HG03565 (cell line): Measurements from ENCODE around the gene LYSET.
A peak's percentile ranks its signal among the peaks of the same experiment; 100 is the strongest.
"Not testable (repeated sequence)": the region's sequence is repeated elsewhere in the genome, so short reads cannot be mapped to it uniquely, and the experiment has no call there.

ENCODE experiments used
- ATAC-seq: cut with Tn5 transposase; IDR thresholded peaks from one replicate; pipeline ENCODE4 v1.9.1; 2021; ENCODE audit warnings: mild to moderate bottlenecking, moderate library complexity; ENCODE audit not compliant: unreplicated experiment

LYSET gene

DNA sequence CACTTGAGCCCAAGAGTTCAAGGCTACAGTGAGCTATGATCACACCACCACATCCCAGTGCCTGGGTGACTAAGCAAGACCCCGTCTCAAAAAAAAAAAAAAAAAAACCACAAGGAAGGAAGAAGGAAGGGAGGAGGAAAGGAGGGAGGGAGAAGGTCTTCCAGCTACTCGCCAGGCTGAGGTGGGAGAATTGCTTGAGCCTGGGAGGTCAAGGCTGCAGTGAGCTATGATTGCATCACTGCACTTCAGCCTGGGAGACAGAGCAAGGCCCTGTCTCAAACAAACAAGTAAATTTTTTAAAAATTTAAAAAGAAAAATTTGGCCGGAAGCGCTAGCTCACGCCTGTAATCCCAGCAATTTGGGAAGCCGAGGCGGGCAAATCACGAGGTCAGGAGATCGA, 16.5 kb upstream of the LYSET start:
- ATAC-seq: not testable (repeated sequence)

DNA sequence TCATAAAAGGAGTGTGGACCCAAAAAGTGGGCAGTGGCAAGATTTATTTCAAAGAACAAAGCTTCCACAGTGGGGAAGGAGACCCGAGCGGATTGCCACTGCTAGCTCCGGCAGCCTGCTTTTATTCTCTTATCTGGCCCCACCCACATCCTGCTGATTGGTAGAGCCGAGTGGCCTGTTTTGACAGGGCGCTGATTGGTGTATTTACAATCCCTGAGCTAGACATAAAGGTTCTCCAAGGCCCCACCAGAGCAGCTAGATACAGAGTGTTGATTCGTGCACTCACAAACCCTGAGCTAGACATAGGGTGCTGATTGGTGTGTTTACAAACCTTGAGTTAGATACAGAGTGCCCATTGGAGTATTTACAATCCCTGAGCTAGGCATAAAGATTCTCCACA, 15.5 kb upstream of the LYSET start:
- ATAC-seq: not testable (repeated sequence)

DNA sequence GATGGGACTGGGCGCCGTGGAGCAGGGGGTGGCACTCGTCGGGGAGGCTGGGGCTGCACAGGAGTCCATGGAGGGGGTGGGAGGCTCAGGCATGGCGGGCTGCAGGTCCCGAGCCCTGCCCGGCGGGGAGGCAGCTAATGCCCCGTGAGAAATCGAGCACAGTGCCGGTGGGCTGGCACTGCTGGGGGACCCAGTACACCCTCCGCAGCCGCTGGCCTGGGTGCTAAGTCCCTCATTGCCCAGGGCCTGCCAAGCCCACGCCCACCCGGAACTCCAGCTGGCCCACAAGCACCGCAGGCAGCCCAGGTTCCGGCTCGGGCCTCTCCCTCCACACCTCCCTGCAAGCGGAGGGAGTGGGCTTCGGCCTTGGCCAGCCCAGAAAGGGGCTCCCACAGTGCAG, 15.0 kb upstream of the LYSET start:
- ATAC-seq: not testable (repeated sequence)

DNA sequence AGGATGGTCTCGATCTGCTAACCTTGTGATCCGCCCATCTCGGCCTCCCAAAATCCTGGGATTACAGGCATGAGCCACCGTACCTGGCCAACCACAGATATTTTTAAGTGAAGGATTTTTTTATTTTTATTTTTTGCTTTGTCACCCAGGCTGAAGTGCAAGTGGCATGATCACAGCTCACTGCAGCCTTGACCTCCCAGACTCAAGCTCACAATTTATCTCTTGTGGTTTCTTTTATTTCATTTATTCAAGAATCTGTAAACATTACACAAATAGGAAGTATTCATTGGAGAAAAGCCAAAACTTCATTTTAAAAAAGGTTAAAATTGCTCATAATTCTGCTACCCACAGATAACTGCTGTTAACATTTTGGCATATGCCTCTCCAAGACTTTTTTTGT, 13.7 kb upstream of the LYSET start:
- ATAC-seq: no peak

DNA sequence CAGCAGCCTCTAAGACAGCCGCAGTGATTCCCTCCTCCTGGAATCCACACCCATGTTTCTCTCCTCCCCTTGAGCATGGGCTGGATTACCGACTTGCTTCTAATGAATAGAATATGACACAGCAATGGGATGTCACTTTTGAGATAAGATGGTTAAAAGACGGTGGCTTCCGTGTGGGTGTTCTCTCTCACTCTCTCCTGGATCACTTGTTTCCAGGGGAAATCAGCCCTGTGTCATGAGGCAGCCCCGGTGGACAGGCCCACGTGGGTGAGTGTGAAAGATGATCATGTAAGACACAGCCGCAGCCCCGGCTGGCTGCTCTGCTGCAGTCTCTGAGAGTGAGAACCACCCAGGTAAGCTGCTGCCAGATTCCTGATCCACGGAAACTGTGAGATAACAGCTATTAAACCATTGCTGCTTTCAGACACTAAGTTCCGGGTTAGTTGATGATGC, 11.1 kb upstream of the LYSET start:
- no peak for ATAC-seq

DNA sequence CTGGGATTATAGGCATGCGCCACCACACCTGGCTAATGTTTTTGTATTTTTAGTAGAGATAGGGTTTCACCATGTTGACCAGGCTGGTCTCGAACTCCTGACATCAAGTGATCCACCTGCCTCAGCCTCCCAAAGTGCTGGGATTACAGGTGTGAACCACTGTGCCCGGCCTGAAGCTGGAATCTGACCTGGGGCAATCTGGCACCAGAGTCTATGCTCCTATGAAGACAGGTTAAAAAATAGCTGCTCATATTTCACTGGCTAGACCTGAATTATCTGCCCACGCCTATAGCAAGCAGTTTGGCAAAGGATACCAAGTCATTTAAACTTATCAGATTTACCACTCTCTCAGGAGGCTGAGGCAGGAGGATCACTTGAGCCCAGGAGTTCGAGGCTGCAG, 10.4 kb upstream of the LYSET start:
- ATAC-seq: not testable (repeated sequence)

DNA sequence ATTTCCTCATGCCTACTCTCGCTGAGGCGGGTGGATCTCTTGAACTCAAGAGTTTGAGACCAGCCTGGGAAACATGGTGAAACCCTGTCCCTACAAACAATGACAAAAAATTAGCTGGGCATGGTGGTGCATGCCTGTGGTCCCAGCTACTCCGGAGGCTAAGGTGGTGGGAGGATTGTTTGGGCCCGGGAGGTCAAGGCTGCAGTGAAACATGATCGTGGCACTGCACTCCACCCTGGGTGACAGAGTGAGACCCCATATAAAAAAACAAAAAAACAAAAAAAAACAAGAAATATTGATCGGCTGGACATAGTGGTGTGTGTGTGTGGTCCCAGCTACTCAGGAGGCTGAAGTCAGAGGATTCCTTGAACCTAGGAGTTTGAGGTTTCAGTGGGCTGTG, 9.6 kb upstream of the LYSET start:
- ATAC-seq: no peak

DNA sequence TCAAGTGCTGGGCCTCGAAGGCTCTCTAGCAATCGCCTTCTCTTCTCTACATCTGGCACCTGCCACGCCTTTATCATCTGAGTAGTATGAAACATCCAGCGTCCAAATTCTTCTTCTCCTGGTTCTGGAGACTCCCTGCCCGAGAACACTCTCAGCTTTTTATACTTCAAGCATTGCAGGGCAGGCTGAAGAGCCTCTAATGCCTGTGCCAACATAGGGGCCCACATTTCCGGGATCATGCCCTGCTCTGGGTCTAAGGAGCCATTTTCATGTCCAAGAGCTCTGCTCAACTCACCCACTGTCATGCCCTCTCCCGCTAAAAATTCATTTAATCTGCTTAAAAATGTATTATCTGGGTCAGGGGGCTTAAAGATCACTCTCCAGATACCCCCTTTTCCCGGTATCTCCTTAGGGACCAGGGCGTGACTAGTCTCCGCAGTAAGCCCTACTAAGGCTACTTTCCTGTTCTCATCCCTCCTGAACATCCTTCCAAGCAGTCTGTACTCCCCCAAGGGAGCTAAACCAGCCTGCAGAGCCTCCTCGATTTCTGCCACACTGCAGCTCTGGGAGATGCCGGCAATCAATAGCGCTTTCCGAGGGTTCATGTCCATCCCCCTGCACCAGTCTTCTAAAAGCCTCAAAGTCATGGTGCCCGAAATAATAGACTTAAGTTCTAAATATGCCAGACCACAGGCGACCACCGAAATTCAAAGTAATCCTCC, 1.4 kb upstream of the LYSET start:
- ATAC-seq: no peak

DNA sequence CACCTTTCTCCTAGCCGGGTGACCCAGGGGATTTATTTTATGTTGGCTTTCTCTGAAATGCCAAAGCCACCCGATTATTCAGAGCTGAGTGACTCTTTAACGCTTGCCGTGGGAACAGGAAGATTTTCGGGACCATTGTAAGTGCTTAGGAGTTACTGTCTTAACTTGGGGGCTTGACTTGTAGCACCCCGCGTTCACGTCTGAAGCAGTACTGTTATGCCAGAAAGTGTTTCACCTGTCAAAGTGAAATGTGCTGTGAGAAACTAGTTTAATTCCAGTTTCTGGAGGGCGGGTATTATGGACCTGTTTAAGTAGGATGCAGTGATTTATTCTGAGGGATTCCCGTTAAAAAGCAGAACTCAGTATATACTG, 218 bp downstream of the LYSET start:
- no peak for ATAC-seq

DNA sequence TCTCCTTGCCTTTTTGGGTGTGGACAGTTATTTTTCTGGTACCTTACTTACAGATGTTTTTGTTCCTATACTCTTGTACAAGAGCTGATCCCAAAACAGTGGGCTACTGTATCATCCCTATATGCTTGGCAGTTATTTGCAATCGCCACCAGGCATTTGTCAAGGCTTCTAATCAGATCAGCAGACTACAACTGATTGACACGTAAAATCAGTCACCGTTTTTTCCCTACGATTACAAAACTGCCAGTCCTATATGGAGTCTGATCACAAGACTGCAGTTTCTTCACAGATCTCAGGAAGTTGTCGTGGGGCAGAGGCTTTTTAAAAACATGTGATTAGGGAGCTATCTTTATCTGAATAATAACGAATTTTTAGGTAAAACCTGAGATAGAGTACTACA, 1.3 kb downstream of the LYSET start:
- ATAC-seq: no peak

DNA sequence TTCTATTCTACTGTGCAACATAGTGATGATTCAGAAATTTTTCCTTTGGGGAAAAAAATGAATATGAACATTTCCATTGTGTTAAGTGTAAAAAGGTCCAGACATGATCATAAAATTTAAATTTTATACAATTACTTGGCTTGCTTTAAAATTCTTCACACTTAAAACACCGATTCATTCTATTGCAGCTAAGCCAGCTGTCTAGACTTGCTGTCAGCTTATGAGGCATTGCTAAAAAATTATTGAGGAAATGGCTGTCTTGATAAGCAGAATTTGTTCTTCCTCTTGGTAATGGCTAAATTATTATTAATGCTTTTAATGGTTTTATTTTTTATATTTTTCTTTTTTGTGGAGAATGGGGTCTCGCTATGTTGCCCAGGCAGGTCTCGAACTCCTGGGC, 1.8 kb downstream of the LYSET start:
- no peak for ATAC-seq

DNA sequence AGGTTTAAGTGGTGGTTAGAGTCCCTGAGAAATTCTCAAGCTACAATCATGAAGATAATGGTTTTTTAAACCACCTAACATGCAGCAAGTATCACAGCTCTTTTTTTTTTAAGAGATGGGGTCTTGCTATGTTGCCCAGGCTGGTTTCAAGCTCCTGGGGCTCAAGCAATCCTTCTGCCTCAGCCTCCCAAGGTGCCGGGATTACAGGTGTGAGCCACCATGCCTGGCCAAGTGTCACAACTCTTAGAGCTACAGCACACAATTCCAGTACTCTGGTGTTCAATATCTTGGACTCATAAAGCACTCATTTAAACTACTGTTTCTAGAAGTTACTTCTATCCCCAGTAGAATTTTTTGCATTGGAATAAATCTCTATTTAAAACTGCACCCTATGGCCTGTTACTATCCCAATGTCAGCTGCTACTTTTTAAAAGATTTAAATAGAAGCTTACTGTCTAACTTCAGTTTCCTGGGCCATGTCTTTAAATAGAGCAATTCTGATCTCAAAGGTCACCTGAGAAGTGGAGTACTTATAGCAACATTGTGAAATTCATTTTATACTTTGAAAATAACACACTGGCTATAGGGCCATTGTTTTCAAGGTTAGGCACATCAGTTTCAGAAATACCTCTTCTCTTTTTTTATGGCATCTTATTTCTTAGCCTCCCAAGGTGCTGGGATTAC, 10.3 kb downstream of the LYSET start:
- no peak for ATAC-seq

DNA sequence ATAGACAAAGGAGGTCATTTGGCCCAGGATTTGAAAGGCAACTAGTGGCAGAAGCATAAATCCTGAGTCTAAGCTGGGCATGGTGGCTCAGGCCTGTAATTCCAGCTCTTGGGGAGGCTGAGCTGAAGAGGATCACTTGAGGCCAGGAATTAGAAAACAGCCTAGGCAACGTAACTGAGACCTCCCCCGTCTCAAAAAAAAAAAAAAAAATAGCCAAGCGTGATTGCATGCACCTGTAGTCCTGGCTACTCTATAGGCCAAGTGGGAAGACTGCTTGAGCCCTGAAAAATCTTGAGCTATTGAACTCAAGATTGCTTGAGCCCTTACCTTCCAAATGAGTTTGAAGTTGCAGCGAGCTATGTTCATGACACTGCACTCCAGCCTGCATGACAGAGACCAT, 13.9 kb downstream of the LYSET start:
- no peak for ATAC-seq

DNA sequence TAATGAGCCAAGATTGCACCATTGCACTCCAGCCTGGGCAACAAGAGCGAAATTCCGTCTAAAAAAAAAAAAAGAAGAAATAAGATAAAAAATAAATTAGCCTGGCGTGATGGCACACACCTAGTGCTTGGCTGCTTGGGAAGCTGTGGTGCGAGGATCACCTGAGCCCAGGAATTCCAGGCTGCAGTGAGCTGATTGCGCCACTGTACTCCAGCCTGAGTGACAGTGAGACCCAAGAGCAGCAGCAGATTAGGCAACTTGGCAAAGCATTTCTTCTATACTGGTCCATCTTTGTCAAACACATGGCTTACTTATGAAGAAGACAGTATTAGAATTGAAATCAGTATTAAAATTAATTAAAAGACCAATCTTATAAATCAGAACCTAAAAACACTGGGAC, 15.4 kb downstream of the LYSET start:
- no peak for ATAC-seq

DNA sequence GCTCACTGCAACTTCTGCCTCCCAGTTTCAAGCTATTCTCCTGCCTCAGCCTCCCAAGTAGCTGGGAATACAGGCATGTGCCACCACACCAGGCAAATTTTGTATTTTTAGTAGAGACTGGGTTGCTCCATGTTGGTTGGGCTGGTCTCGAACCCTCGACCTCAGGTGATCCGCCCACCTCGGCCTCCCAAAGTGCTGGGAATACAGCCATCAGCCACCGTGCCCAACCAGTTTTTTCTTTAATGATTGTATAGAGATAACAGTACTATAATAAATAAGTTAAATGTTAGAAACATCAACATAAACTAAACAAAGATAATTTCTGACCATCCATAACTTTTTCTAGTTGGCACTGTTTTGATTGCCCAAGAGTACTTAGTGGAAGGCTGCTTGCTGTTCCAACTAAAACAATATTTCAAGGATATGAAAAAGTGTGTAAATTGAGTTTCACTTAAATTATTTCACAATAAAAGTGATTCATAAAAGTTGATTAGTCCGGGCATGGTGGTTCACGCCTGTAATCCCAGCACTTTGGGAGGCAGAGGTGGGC, 16.1 kb downstream of the LYSET start:
- no peak for ATAC-seq

DNA sequence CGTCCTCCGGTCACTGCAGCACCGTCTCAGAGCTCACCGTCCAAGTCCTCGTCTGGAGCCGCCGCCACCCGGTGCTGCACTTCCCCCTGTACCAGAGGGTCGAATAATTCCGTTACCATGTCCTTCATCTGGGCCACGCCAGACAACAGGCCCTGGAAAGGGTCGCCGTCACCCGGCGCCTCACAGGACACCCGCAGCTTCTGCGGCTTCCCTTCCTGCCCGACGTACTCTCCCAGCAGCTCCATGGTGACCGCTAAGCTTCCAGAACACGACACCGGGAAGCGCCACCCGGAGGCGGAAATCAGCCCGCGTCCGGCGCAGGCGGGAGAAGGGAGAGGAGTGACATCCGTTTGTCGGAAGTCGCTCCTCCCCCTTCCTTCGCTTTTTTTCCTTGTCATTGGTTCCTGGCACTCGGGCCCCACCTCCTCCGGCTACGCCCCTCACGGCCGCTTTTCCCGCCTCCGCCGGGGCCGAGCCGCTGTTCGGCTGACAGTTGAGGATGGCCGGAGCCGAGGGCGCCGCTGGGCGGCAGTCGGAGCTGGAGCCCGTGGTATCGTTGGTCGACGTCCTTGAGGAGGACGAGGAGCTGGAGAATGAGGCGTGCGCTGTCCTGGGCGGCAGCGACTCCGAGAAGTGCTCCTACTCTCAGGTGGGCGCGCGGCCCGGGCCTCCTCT, 21.8 kb downstream of the LYSET start, which contains the start of the genes GON7 and UBR7:
TSS of gene GON7 (minus strand) at position 273 of the 675 bp plus-strand sequence. CDS start at position 245, 28 bp downstream.
TSS of gene UBR7 (plus strand) at position 464 of the 675 bp plus-strand sequence. CDS start at position 500, 36 bp downstream.
- ATAC-seq: peak; percentile 74

DNA sequence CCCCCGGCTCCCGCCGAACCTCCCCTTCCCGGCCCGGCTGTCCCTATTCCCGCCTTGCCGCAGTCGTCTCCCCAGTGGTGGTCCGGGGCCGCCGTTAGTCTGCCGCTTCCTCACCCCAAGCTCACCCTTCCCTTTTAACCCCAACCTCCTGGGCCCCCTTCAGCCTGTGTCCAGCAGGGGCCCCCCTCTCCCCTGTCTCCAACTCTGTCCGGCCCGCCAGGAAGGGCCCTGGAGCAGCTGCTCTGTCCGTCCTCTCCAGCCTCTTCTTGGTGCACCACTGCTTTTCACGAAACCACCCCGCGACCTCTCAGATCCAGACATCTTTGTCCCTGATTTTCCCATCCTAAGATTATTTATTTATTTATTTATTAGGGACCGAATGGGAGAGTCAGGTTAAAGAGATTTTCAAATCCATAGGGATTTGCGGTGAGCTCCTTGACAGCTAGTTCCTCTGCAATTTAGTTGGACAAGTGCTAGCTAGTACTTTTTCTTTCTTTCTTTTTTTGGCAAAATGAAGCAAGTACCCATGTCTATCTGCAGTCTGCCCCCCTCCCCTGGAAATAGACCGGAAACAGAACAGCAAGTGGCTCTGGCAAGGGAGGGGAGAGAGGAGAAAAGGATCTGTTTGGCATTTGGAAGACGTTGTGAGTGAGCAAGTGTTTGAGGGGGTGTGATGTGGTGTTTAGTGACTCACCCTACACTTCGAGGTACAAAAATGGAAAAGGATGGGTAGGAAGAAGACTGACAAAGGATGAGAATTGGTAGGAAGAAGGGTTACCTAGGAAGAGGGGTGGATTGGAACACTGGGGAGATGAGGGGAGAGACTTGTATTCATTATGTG, 22.6 kb downstream of the LYSET start:
- peak; percentile 2 for ATAC-seq

DNA sequence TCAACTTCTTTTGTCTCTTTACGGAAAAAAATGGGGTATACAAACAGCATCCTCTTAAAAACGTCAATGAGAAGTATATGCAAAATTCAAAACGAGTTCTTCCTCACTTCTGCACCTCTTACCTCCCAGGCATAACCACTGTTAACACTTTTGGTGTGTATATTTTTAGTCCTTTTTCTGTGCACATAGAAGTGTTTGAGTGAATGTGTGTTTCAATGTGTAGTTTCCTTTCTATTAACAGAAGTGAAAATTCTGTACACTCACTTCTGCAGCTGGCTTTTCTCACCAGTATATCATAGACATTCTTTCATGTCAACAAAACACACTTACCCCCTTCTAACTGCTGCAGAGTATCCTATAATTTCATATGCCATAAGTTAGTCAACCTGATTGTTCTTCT, 27.3 kb downstream of the LYSET start:
- peak; percentile 78 for ATAC-seq

DNA sequence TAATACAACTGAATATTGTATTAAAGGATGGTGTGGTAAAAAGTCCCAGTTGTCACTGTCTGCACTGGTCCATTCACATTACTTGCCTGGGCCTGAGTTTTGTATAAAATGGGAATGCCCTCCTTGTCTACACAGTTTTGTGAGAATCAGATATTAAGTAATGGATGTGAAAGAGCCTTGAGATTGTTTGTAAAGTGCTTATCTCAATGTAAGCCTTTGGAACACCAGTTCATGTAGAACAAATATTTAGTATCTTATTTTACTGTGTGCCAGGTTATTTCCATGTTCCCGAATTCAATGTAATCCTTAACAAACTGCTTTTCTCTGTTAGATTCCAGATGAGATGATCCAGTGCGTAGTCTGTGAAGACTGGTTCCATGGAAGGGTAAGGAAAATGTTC, 29.5 kb downstream of the LYSET start:
- no peak for ATAC-seq

DNA sequence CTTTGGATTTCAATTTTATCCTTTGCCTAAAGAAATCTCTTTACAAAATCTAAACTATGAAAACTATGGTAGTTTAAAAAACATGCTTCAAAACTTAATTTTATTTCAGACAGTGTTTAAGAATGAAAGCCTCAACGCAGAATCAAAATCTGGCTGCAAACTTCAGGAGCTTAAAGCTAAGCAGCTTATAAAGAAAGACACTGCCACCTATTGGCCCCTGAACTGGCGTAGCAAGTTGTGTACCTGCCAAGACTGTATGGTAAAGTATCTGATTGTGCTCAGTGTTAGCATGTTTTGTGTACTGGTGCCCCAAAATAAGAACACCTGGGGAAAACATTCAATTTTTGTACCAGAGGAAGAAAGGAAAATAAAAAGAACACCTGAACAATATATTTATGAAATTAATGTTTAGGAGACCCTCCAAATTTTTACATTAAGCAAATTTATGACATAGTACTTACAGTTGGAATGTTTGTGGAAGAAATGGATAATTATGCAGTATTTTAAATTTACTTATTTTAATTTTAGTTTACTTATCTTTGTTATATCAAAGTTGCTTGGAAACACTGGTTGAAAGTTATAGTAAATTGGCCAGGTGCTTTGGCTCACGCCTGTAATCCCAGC, 34.1 kb downstream of the LYSET start:
- peak; percentile 76 for ATAC-seq
